GM21360 (cell line): ENCODE results near the gene AHNAK.
"Not testable (repeated sequence)": the region's sequence is repeated elsewhere in the genome, so short reads cannot be mapped to it uniquely, and the experiment has no call there.

Source experiments
- ATAC-seq: cut with Tn5 transposase; IDR thresholded peaks from one replicate; pipeline ENCODE4 v1.9.1; 2021; ENCODE audit warnings: mild to moderate bottlenecking, moderate library complexity; ENCODE audit not compliant: unreplicated experiment

The AHNAK gene

GRCh38 chr11:62573592-62574362, 27.2 kb upstream of the AHNAK start, which contains the start of gene EEF1G:
TSS of gene EEF1G (minus strand) at chr11:62573891. CDS start at chr11:62573842, 49 bp downstream.
- ATAC-seq = peak; percentile 78

GRCh38 chr11:62573006-62573591, 26.5 kb upstream of the AHNAK start:
- ATAC-seq = no peak

GRCh38 chr11:62572431-62572830, 25.8 kb upstream of the AHNAK start:
- no peak for ATAC-seq

GRCh38 chr11:62571493-62571892, 24.9 kb upstream of the AHNAK start:
- ATAC-seq = not testable (repeated sequence)

GRCh38 chr11:62570903-62571302, 24.3 kb upstream of the AHNAK start:
- not testable (repeated sequence) for ATAC-seq

- no peak for ATAC-seq
Measured at GRCh38 chr11:62569611-62570010, 23.0 kb upstream of the AHNAK start.

GRCh38 chr11:62567018-62567633, 20.5 kb upstream of the AHNAK start:
- ATAC-seq = no peak

GRCh38 chr11:62566247-62566646, 19.6 kb upstream of the AHNAK start:
- ATAC-seq = no peak

- ATAC-seq = no peak
Measured at GRCh38 chr11:62565100-62565802, 18.6 kb upstream of the AHNAK start.

- ATAC-seq = not testable (repeated sequence)
Measured at GRCh38 chr11:62561677-62562230, 15.1 kb upstream of the AHNAK start.

- ATAC-seq = no peak
Measured at GRCh38 chr11:62560566-62561103, 14.0 kb upstream of the AHNAK start.

- ATAC-seq = not testable (repeated sequence)
Measured at GRCh38 chr11:62559626-62560025, 13.0 kb upstream of the AHNAK start.

GRCh38 chr11:62559204-62559603, 12.6 kb upstream of the AHNAK start:
- ATAC-seq = no peak

GRCh38 chr11:62558669-62559068, 12.1 kb upstream of the AHNAK start:
- ATAC-seq = no peak

GRCh38 chr11:62556875-62557631, 10.4 kb upstream of the AHNAK start:
- no peak for ATAC-seq

- ATAC-seq = no peak
Measured at GRCh38 chr11:62556108-62556874, 9.7 kb upstream of the AHNAK start.

GRCh38 chr11:62555464-62556107, 9.0 kb upstream of the AHNAK start:
- ATAC-seq = peak; percentile 31

GRCh38 chr11:62554387-62555167, 8.0 kb upstream of the AHNAK start:
- ATAC-seq = no peak
